Hepatocyte (in vitro differentiated cells): Measurements from ENCODE around the gene NOP56.

Source experiments
- EZH2 ChIP-seq: fragments of 200-600 bp; sonication (generic); IDR thresholded peaks from 2 replicates; pipeline ENCODE4 v1.6.1; 2016; ENCODE audit warnings: antibody characterized with exemption, mild to moderate bottlenecking, borderline replicate concordance
- TF ChIP-seq, protein P1 (sequence below): fragments of 200-600 bp; sonication (generic); IDR thresholded peaks from 2 replicates; pipeline ENCODE4 v1.5.1; 2016; ENCODE audit warnings: antibody characterized with exemption, mild to moderate bottlenecking; ENCODE audit not compliant: poor library complexity

DNA sequence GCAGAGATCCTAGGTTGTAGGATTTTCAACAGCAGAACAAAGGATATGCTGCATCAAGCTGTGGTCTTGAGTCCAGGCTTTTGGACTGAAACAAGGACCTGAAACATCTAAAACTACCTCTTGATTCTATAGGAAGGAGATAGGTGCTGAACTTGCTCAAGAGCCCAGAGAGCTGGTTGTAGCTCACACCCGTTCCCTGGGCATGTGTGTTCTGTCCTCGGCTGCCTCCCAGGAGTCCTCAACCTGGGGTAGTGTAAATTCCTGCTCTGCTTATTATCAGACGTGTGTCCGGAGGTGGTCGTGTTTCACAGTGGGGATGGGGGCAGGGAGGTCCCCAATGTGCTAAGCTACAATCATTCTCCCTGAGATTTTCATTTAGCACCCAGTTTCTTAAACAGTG is 4.8 kb downstream of the NOP56 start:
- TF ChIP-seq, protein P1, sequence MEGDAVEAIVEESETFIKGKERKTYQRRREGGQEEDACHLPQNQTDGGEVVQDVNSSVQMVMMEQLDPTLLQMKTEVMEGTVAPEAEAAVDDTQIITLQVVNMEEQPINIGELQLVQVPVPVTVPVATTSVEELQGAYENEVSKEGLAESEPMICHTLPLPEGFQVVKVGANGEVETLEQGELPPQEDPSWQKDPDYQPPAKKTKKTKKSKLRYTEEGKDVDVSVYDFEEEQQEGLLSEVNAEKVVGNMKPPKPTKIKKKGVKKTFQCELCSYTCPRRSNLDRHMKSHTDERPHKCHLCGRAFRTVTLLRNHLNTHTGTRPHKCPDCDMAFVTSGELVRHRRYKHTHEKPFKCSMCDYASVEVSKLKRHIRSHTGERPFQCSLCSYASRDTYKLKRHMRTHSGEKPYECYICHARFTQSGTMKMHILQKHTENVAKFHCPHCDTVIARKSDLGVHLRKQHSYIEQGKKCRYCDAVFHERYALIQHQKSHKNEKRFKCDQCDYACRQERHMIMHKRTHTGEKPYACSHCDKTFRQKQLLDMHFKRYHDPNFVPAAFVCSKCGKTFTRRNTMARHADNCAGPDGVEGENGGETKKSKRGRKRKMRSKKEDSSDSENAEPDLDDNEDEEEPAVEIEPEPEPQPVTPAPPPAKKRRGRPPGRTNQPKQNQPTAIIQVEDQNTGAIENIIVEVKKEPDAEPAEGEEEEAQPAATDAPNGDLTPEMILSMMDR: no peak
- TF ChIP-seq EZH2: no peak
